GM19455 (cell line): ENCODE data around the gene TMEM98.
"Not testable (repeated sequence)": the region's sequence is repeated elsewhere in the genome, so short reads cannot be mapped to it uniquely, and the experiment has no call there.

Source experiments
- ATAC-seq: cut with Tn5 transposase; IDR thresholded peaks from one replicate; pipeline ENCODE4 v1.9.1; 2021; ENCODE audit not compliant: unreplicated experiment

Gene TMEM98, protein sequence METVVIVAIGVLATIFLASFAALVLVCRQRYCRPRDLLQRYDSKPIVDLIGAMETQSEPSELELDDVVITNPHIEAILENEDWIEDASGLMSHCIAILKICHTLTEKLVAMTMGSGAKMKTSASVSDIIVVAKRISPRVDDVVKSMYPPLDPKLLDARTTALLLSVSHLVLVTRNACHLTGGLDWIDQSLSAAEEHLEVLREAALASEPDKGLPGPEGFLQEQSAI

DNA sequence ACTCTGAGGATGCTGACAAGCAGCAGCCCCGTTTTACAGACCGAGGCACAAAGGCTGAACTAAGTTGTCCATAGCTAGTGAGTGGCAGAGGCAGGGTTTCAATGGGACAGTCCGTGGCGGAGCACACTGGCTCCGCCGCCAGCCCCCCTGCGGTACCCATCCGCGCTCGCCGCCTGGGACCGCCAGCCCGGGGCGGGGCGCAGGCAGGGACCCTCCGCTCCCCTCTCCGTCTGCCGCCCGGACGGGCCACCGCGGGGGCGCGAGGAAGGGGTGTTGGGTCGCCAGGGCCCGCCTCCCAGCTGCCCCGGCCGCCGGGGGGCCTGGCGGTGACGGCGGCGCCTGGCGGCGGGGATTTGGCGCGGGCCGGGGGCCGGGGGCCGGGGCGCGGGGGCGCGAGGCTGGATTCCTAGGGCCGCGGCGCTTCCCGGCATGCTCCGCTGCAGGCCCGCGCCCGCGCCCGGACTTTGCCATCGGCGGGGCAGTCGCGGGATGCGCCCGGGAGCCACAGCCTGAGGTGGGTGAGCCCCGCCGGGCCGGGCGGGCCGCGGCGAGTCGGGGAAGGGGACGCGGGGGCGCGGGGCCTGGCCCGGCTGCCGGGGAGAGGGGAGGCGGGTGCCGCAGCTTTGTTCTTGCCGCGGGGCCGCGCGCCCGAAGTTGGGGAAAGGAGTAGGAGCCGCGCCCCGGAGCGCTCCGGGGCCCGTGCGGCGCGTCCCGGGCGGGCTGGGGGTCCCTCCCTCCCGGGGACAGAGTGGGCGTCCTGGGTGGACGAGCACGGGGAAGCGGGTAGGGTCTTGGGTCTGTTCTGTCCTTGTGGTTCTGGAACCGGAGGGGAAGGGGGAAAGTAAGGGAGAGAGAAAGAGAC is at the start of gene TMEM98:
TMEM98 (plus strand) TSS at position 430 of the 862 bp plus-strand sequence. CDS start 3,376 bp downstream, outside the sequence.
- no peak for ATAC-seq

DNA sequence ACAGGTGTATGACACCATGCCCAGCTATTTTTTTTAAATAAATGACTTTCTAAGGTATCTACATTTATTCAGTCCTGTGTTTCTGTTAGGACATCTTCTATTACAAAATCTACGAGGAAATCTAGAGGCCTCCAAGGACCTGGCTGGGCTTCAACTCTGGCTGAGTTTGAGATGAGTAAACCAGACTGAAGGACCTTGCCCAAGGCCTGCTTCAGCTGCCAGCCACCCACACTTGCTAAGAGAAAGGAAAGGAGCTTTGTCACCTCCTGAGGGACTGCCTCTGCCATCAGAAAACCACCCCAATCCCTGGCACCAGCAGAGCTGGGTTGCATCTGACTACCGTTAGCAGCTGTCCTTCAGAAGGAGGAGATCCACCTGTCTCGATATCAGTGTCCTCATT is 49.7 kb upstream of the TMEM98 start:
- ATAC-seq, result no peak

DNA sequence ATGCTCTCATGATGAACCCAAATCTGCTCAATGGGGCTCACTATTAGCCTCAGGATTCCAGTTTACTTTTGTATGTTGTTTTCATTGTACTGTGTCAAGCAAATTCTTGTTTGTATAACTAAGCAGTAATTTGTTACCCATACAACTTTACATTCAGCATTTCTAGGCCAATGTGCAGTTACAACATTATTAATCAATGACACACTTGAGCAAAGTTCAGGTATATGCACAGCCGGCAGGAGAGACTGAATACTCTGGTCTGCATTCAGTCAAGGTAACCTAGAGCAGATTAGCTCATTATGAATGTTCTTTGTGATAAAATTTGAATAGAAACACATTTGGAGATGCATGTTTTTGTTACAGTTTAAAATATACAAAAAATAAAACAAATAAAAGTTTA is 48.8 kb upstream of the TMEM98 start:
- ATAC-seq, result no peak

DNA sequence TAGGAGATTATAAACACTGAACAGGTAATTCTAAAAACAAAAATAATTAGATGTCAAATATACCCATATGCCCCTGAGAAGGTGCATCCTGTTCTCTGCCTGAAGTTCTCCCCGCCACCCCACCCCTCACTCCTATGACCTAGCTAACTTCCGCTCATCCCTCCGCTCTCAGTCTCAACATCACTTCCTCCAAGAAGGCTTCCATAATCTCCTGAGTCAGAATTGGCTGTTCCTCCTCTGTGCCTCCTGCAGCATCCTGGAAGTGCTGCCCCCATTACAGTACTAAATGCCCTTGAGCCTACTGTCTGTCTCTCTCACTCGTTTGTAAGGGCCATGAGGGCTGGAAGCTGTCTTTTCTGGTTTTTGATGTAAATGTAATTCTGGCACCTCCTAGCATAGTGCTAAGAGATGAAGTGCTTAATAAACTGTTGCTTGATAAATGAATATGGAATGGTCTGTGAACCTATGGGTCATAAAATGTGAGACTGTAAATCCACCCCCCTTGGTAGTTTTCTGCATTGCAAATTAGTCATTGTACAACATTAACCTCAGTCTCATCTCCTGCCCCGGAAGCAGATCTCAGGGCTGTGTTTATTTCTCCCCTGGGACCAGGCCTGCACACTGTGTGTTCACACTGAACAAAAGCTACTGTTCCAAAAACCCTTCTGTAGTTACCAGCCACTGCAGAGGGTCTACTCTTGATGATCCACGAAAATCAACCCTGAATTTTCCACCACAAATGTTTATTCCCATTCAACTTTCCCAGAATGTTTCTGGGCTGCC is 47.1 kb upstream of the TMEM98 start:
- no peak for ATAC-seq

DNA sequence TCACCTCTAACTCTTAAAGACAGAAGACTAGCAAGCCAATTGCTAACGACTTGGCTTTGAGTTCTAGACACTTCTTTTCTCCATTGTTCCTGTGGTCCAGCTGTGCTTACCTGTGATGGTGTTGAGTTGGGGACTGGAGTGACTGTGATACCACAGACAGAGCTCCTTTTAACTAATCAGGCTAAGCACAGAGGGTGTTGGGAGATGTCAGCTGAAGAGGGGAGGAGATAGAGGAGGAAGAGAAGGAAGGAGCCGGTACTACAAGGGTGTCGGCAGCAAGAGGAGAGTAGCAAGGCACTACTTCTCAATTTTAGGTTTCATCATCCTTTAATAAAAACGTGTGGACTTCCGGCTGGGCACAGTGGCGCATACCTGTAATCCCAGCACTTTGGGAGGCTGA is 45.9 kb upstream of the TMEM98 start:
- ATAC-seq, result no peak

DNA sequence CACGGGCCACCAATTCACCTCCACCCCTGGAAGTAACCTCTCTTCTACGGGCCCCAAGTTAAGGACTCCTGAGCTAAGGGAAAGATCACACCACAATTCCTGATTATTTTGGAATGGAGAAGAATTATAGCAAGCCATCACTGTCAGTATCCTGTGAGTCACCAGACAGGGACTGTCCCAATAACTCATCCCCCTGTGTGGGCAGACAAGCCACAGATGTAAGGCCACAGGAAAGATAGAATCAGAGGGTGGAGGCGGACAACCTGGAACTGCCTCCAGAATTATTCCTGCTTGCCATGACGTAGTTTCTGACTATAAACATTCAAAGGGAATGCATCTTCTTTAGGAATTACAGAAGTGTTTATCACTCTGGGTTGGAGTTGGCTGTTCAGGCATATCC is 45.2 kb upstream of the TMEM98 start:
- no peak for ATAC-seq

DNA sequence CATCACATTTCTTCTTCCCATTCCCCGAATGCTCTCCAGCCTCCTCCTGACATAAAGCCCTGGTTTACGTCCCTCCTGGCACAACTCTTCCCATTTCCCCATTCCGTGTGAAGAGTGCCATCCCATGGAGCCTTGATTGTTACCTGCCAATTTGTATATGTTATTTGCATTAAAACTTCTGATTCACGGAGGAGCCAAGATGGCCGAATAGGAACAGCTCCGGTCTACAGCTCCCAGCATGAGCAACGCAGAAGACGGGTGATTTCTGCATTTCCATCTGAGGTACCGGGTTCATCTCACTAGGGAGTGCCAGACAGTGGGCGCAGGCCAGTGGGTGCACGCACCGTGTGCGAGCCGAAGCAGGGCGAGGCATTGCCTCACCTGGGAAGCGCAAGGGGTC is 41.0 kb upstream of the TMEM98 start:
- ATAC-seq, result not testable (repeated sequence)

DNA sequence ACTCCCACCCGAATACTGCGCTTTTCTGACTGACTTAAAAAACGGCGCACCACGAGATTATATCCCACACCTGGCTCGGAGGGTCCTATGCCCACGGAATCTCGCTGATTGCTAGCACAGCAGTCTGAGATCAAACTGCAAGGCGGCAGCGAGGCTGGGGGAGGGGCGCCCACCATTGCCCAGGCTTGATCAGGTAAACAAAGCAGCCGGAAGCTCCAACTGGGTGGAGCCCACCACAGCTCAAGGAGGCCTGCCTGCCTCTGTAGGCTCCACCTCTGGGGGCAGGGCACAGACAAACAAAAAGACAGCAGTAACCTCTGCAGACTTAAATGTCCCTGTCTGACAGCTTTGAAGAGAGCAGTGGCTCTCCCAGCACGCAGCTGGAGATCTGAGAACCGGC is 40.5 kb upstream of the TMEM98 start:
- not testable (repeated sequence) for ATAC-seq

DNA sequence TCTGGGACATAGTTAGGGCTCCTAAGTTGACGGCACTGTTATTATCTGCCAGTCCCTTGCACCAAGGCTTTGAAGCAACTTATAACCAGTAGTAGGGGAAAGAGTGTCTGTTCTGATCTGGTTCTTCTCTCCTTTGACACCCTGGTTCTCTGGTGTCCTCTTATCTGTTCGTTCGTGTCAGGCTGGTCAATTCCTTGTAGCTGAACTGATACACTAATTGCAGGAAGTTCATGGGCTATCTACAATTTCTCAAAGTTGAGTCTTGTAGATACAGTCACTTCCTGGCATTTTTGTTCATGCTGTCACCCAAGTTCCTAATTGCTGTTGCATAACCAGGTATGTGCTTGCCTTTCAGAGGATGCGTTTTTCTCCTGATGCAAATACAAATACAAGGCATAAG is 33.7 kb upstream of the TMEM98 start:
- ATAC-seq, result no peak

DNA sequence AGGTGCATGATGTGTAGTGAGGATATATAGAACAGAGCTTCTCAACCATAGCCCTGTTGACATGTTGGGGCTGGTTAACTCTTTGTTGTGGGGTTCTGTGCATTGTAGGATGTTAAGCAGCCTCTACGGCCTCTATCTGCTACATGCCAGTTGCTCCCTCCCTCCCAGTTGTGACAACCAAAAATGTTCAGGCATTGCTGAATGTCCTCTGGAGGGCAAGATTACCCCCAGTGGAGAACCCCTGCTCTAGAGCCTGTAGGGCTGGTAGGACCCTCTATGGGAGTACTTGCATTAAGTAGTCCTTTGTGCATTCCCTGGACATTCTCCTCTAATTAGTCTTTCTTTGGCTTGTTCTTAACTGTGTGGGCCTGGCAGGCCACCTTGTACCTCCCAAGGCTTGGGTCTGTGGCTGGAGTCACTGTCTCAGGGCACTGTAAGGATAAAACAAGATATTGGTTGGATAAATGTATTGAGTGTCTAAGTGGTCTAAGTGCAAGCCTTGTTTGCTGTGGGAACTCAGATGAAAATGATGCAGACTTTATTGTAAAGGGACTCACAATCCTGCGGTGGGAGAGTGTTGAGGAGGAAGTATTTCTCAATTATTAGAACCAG is 31.2 kb upstream of the TMEM98 start:
- no peak for ATAC-seq

DNA sequence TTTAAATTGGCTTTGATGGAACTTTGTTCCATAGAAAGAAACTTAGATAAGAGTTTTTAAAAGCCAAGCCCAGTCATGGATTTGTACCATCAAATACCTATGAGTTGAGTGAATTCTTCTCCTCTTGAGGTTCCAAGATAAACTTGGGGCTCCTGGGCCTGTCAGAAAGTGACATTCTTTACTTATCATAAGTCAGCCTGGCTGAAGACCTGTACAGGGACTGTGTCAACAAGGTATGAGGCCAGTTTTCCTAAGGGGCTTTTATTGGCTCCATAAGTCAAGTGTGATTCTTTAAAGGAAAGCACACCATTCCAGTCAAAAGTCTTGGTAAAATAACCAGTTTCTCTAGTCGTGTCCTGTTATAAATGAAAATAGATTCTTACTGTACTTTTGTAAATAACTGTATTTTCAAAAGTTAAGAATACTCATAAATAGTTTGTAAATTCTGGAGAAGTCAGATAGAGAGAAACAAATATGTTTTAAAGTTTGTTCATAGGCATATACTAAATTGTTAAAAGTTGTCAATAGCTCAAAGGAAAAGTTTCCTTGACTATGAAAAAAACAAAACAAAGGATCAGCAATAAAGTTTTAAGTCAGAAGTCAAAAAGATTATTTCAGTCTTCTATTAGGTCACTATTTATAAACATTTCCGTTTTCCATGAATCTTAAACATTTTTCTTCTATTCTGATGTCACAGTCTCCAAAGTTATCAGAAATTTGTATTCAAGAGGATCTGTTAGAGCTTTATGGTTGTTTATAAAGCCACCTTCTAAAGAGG is 28.5 kb upstream of the TMEM98 start:
- no peak for ATAC-seq

DNA sequence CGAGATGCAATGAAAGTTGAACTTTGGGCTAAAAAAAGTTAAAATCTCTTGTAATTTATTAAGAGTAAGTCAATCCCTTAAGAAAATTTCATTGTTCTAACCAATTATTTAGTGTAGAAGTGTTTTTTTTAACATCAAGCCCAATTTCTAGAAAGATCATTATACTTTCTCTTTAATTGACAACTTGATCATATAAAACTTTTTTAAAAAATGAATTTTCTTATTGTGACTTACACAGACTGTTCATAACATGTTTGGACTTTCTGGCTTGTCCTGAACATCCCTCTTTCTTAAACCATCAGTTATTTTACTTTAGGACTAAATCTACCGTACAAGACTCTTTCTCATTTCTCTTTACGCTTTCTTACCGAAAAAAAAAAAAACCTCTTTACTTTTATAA is 26.2 kb upstream of the TMEM98 start:
- no peak for ATAC-seq

DNA sequence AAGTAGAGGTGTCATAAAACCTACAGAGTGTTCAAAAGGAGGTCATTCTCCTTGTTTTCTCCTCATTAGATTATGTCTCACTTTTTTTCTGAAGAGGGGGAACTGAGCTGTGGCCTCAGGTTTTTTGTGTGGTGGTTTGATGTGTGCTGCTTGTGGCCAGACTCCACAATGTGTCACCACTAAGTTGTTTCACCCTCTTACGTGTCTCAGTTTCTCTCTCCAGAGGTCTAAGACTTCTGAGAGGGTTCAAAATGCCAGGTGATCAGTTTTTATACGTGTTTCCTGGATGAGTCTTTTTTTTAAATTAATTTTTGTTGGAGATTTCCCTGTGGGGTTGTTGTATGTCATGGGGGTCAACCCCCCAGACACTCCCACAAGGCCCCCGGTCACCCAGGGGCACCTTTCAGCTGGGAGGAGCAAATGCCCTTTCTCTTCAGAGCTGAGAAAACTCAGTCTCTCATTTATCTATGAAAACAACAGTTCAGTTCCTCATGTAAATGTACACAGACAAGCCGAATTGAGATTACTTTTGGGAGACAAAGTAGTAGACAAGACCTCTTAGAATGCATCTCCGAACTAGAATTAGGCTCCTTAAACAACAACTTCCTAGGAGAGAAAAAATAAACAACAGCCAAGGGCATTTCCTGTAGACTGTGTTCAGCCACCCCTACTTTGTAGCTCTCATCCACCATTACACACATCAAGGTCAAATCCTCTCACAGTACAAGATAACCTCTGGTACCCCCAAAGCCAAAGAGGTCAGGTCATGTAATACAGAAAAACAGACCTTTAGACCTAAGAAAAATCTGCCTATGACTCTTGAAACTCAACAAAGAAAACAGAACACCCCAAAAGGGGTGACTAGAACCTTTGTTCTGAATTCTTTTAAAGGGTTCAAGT is 23.9 kb upstream of the TMEM98 start:
- no peak for ATAC-seq

DNA sequence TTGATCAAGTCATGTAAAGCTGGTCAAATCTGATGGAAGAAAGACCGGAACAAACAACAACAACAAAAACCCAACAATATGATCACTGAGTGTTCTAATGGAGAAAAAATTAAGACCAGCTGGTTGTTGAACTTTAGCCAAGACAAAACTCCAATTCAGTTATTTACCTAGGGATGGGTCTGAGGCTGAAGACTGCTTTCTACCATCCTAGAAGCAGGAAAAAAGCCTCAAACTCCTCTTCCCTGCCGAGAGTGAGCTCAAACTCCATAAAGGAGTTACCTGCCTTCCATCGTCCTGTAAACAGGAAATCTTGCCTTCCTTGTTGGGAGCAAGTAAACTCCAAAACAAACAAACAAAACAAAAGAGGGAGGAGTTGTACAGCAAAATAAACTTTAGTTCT is 23.1 kb upstream of the TMEM98 start:
- no peak for ATAC-seq

DNA sequence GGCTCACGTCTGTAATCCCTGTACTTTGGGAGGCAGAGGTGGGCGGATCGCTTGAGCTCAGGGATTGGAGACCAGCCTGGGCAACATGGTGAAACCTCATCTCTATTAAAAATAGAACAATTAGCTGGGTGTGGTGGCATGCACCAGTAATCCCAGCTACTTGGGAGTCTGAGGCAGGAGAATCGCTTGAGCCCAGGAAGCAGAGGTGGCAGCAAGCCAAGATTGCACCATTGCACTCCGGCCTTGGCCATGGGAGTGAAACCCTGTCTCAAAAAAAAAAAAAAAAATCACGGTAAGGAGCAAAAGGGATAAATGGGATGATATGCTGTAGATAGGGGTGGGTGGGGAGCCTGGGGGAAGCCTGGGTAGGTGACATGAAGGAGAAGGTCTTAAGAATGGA is 20.4 kb upstream of the TMEM98 start:
- ATAC-seq, result no peak

DNA sequence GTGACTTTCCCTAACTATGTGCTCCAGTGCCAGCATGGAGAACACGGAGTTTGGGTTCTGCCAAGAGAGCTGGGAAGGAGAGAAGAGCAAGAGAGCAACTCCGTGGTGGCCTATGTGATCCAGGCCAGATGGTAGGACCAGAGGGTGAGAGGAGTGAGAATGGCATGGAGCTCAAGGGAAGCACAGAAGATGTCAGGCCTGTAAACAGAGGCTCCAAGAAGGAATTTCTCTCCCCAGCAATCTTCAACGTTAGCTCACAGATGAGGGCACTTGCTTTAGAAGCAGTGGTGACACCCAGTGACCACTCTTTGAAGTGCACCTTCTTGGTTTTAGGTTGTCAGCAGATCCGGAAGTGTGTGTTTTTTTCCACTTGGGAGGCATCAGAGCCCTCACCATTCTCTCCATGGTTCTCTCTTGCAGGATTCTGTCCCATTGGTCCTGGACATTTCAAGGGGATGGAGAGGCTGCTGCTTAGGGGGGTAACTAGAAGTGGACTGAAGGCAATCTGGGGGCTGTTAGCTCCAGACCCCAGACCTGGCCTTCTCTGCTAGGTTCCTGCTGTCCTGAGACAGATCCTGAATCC is 18.1 kb upstream of the TMEM98 start:
- no peak for ATAC-seq

DNA sequence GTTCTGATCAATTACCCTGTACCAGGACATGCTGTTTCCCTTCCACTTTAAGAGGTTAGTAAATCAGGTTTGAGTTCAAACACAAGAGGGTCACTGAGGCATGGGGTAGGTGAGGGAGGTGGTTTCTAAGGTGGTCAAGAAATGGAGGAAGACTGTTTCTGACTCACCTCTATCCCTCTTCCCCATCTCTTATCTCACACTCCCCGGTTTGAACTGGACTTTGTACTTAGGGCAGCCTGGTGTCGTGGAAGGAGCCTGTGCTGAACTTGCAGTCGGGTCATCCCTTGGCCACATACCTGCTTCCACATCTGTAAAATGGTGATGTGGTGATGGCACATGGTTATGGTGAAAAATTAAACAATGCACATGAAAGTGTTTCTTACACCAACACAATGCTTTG is 17.2 kb upstream of the TMEM98 start:
- ATAC-seq, result no peak

DNA sequence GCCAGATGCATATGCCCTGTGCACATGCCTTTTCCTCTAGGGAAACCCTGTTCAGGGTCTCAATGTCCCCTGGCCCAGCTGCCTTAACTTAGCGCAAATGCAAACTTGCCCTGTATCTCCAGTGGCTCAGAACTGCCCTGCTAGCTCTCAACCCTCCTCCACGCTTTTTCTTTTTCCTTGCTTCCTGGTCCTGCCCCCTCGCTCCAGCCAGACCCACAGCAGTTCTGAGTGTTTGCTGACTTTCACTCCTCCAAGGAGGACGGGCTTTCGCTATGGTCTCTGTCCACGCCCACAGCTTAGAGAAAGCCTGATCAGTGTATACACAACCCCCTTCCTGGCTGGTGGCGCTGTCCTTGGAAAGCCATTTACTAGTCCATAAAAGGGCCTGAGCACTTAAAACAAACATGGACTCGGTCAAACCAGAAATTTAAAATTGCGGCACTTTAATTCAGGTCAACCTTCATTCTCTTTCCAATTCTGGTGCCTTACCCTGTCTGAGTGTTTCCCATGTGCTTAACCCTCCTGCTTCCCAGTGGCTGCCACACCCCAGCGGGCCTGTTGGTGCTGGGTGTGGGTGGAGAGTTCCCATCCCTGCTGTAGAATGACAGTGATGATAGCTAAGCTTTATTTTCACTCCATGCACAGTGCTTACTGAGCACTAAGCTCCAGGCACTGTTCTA is 15.6 kb upstream of the TMEM98 start:
- no peak for ATAC-seq

DNA sequence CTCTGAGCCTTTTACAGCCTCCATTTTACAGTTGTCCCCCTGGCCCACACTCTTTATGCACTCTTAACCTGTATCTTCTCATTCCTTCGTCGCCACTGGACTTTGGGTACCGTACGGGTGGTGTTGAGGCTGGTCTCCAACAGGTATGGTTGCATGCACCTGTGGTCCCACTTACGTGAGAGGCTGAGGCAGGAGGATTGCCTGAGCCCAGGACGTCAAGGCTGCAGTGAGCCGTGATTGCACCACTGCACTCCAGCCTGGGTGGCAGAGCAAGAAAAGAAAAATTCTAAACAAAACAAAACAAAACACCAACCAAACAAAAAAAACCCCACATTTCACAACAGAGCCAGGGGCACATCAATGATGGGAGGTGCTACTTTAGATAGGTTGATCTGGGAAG is 14.4 kb upstream of the TMEM98 start:
- no peak for ATAC-seq
